ENCODE data around the gene CYP4B1. TPM values are rescaled to one million over a fixed set of nuclear protein-coding genes. Genes with fewer than 3 reads are reported as not detected.

Gene CYP4B1
- total and polyA plus RNA-seq, 3 experiments from 2014 or later, result not detected

DNA sequence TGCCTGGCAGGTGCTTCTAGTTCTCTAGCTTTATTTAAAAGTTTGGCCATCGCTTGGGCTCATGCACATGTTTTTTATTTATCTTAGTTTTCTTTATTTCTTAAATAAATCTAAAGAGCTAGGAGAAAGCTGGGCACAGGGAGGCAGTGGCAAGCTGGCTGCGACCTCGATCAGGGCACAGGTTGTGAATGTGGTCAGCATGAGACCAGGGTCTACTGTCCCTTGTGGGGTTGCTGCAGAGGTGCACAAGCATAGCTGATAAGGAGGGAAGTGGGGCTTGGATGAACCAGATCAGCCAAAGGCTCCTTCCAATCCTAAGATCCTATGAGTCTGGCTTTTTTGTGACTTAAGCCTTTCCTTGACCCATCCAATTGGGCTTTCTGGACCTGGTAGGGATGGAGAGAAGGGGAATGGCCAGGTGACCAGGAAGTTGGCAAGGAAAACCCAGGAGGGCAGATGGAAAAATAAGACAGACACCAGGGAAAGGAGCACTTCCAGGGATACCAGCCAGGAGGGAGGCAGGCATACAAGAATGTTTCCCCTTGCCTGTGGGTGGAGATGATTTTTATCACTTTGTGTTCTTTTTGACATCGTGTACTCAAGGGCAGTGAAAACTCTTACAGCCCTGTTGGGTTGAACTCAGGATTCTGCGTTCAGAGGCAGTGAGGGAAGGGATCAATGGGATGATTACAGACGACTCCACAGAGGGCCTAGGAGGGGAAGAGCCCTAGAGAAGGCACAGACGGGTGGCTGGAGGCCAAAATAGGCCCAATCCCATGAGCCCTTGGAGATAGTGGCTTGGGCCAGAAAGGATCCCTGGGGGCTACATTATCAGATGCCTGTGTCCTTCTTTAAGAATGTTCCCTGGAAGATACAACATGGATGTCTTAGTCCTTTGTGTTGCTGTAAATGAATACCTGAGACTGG is 8.5 kb downstream of the CYP4B1 start:
- no peaks in the 10 kb centered on the region for H3K9me3 ChIP-seq (ENCODE audit: low read length)
- no peaks in the 10 kb centered on the region for H3K27me3 ChIP-seq (ENCODE audit: insufficient read depth, low read length, poor library complexity, severe bottlenecking)
- no peaks in the 10 kb centered on the region for H3K36me3 ChIP-seq (ENCODE audit: insufficient read depth, low read length)
- Mint-ChIP-seq H3K36me3 (no peaks in the 10 kb centered on the region), H3K9me3 (peaks cover 0 to 9% (median 3%) of the 10 kb centered on the region in 5 donors), H3K4me1 (no peaks in the 10 kb centered on the region), H3K27ac (no peak overlapping the region), H3K27me3 (peaks cover 14 to 18% of the 10 kb centered on the region in 2 donors), H3K4me3 (no peak overlapping the region)
- no peak overlapping the region for H3K27ac ChIP-seq (ENCODE audit: low read depth, low read length)
- POLR2A ChIA-PET, result no interaction called here
- CTCF ChIA-PET, result no interaction called here
- no peak for DNase-seq
- no peaks in the 10 kb centered on the region for H3K4me1 ChIP-seq (ENCODE audit: insufficient read depth, low read length)
- no peak overlapping the region for H3K4me3 ChIP-seq (ENCODE audit: low read length)

DNA sequence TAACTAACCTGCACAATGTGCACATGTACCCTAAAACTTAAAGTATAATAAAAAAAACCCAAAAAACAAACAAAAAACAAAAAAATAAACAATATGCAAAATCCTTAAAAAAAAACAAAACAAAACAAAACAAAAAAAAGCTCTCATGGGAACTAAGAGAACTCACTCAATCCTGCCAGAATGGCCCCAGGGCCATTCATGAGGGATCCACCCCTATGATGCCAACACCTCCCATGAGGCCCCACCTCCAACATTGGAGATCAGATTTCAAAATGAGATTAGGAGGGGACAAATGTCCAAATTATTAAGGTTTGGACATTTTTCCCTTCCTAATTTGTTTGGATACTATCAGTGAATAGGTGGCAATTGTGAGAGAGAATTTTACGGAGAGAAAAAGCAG is 10.2 kb downstream of the CYP4B1 start:
- H3K9me3 ChIP-seq (ENCODE audit: low read length), result no peaks in the 10 kb centered on the region
- H3K27ac ChIP-seq (ENCODE audit: low read depth, low read length), result no peak overlapping the region
- Mint-ChIP-seq H3K27ac (no peak overlapping the region), H3K36me3 (no peaks in the 10 kb centered on the region), H3K4me1 (no peaks in the 10 kb centered on the region), H3K9me3 (peaks cover 0 to 9% (median 3%) of the 10 kb centered on the region in 5 donors), H3K27me3 (peaks cover 18 to 22% of the 10 kb centered on the region in 2 donors), H3K4me3 (no peak overlapping the region)
- POLR2A ChIA-PET, result no interaction called here
- H3K27me3 ChIP-seq (ENCODE audit: insufficient read depth, low read length, poor library complexity, severe bottlenecking), result no peaks in the 10 kb centered on the region
- no peak overlapping the region for H3K4me3 ChIP-seq (ENCODE audit: low read length)
- no peaks in the 10 kb centered on the region for H3K4me1 ChIP-seq (ENCODE audit: insufficient read depth, low read length)
- CTCF ChIA-PET, result no interaction called here
- no peaks in the 10 kb centered on the region for H3K36me3 ChIP-seq (ENCODE audit: insufficient read depth, low read length)
- DNase-seq, result no peak

GRCh38 chr1:46809904-46810303 is 11.1 kb downstream of the CYP4B1 start:
- H3K27me3 Mint-ChIP-seq, result peaks cover 18 to 26% of the 10 kb centered on the region in 2 donors
- H3K36me3 Mint-ChIP-seq, result no peaks in the 10 kb centered on the region
- no peak overlapping the region for H3K27ac Mint-ChIP-seq
- ChIA-PET CTCF (no interaction called here), POLR2A (no interaction called here)
- H3K27ac ChIP-seq (ENCODE audit: low read depth, low read length), result no peak overlapping the region
- H3K4me1 ChIP-seq (ENCODE audit: insufficient read depth, low read length), result no peaks in the 10 kb centered on the region
- H3K9me3 ChIP-seq (ENCODE audit: low read length), result no peaks in the 10 kb centered on the region
- H3K4me1 Mint-ChIP-seq, result no peaks in the 10 kb centered on the region
- H3K27me3 ChIP-seq (ENCODE audit: insufficient read depth, low read length, poor library complexity, severe bottlenecking), result no peaks in the 10 kb centered on the region
- no peak overlapping the region for H3K4me3 ChIP-seq (ENCODE audit: low read length)
- no peak for DNase-seq
- H3K9me3 Mint-ChIP-seq, result peaks cover 0 to 9% (median 3%) of the 10 kb centered on the region in 5 donors
- H3K36me3 ChIP-seq (ENCODE audit: insufficient read depth, low read length), result no peaks in the 10 kb centered on the region
- H3K4me3 Mint-ChIP-seq, result no peak overlapping the region

- ChIA-PET POLR2A (no interaction called here), CTCF (no interaction called here)
- H3K27ac Mint-ChIP-seq, result peak overlapping the region in 1 of 8 donors; percentile 59
Observed at GRCh38 chr1:46810596-46810995, 11.8 kb downstream of the CYP4B1 start.

DNA sequence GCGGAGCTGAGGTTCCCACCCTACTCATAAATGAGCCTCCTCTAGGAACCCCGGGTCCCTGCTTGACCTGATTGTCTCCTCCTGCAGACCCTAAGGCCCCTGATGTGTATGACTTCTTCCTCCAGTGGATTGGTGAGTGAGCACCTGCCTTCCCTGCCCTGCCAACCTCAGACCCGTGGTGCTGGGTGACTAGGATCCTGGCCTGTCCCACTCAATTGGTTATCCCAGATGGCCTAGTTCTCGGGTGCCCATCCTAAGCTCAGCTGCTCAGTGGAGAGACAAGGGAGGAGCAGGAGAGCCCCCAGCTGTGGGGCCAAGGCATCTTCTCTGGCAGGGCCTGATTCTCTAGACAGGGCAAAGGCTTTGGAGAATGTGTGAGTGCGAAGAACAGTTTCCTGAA is 12.2 kb downstream of the CYP4B1 start:
- no peak for DNase-seq
- Mint-ChIP-seq H3K9me3 (peaks cover 0 to 9% (median 3%) of the 10 kb centered on the region in 5 donors), H3K4me3 (no peak overlapping the region), H3K4me1 (no peaks in the 10 kb centered on the region), H3K36me3 (no peaks in the 10 kb centered on the region), H3K27me3 (peaks cover 16 to 21% of the 10 kb centered on the region in 2 donors), H3K27ac (no peak overlapping the region)
- H3K9me3 ChIP-seq (ENCODE audit: low read length), result no peaks in the 10 kb centered on the region
- H3K4me3 ChIP-seq (ENCODE audit: low read length), result no peak overlapping the region
- no peaks in the 10 kb centered on the region for H3K36me3 ChIP-seq (ENCODE audit: insufficient read depth, low read length)
- ChIA-PET POLR2A (no interaction called here), CTCF (no interaction called here)
- no peaks in the 10 kb centered on the region for H3K27me3 ChIP-seq (ENCODE audit: insufficient read depth, low read length, poor library complexity, severe bottlenecking)
- no peaks in the 10 kb centered on the region for H3K4me1 ChIP-seq (ENCODE audit: insufficient read depth, low read length)
- H3K27ac ChIP-seq (ENCODE audit: low read depth, low read length), result no peak overlapping the region

More at GRCh38 chr1:46810596-46810995, 11.8 kb downstream of the CYP4B1 start:
- H3K4me3 ChIP-seq (ENCODE audit: low read length), result no peak overlapping the region
- no peaks in the 10 kb centered on the region for H3K4me1 ChIP-seq (ENCODE audit: insufficient read depth, low read length)
- Mint-ChIP-seq H3K27me3 (peaks cover 17 to 19% of the 10 kb centered on the region in 2 donors), H3K4me1 (no peaks in the 10 kb centered on the region), H3K4me3 (no peak overlapping the region), H3K36me3 (no peaks in the 10 kb centered on the region), H3K9me3 (peaks cover 0 to 9% (median 3%) of the 10 kb centered on the region in 5 donors)
- H3K27me3 ChIP-seq (ENCODE audit: insufficient read depth, low read length, poor library complexity, severe bottlenecking), result no peaks in the 10 kb centered on the region
- no peaks in the 10 kb centered on the region for H3K9me3 ChIP-seq (ENCODE audit: low read length)
- H3K27ac ChIP-seq (ENCODE audit: low read depth, low read length), result no peak overlapping the region
- no peak for DNase-seq
- no peaks in the 10 kb centered on the region for H3K36me3 ChIP-seq (ENCODE audit: insufficient read depth, low read length)

- Histone ChIP-seq H3K9me3 (ENCODE audit: low read length) (no peaks in the 10 kb centered on the region), H3K27ac (ENCODE audit: low read depth, low read length) (no peak overlapping the region), H3K27me3 (ENCODE audit: insufficient read depth, low read length, poor library complexity, severe bottlenecking) (no peaks in the 10 kb centered on the region), H3K4me1 (ENCODE audit: insufficient read depth, low read length) (no peaks in the 10 kb centered on the region), H3K4me3 (ENCODE audit: low read length) (no peak overlapping the region), H3K36me3 (ENCODE audit: insufficient read depth, low read length) (no peaks in the 10 kb centered on the region)
- CTCF ChIA-PET, result no interaction called here
- peaks cover 10 to 19% of the 10 kb centered on the region in 2 donors for H3K27me3 Mint-ChIP-seq
- H3K9me3 Mint-ChIP-seq, result peaks cover 0 to 8% (median 3%) of the 10 kb centered on the region in 5 donors
- no peaks in the 10 kb centered on the region for H3K36me3 Mint-ChIP-seq
- DNase-seq, result no peak
- H3K27ac Mint-ChIP-seq, result no peak overlapping the region
- POLR2A ChIA-PET, result no interaction called here
- no peak overlapping the region for H3K4me3 Mint-ChIP-seq
- H3K4me1 Mint-ChIP-seq, result no peaks in the 10 kb centered on the region
Observed at GRCh38 chr1:46812065-46812963, 13.5 kb downstream of the CYP4B1 start.

- CTCF ChIA-PET, result no interaction called here
- H3K9me3 Mint-ChIP-seq, result no peaks in the 10 kb centered on the region
Observed at GRCh38 chr1:46812996-46813857, 14.4 kb downstream of the CYP4B1 start.

More at GRCh38 chr1:46812996-46813857, 14.4 kb downstream of the CYP4B1 start:
- no peaks in the 10 kb centered on the region for H3K36me3 Mint-ChIP-seq
- H3K4me3 ChIP-seq (ENCODE audit: low read length), result no peak overlapping the region
- DNase-seq, result no peak
- H3K27me3 Mint-ChIP-seq, result peaks cover 11 to 12% of the 10 kb centered on the region in 2 donors
- H3K27ac ChIP-seq (ENCODE audit: low read depth, low read length), result no peak overlapping the region
- no peaks in the 10 kb centered on the region for H3K4me1 Mint-ChIP-seq
- H3K36me3 ChIP-seq (ENCODE audit: insufficient read depth, low read length), result no peaks in the 10 kb centered on the region
- POLR2A ChIA-PET, result no interaction called here
- no peak overlapping the region for H3K27ac Mint-ChIP-seq
- no peaks in the 10 kb centered on the region for H3K4me1 ChIP-seq (ENCODE audit: insufficient read depth, low read length)
- no peak overlapping the region for H3K4me3 Mint-ChIP-seq
- no peaks in the 10 kb centered on the region for H3K9me3 ChIP-seq (ENCODE audit: low read length)
- no peaks in the 10 kb centered on the region for H3K27me3 ChIP-seq (ENCODE audit: insufficient read depth, low read length, poor library complexity, severe bottlenecking)

Measured in CD8-positive, alpha-beta memory T cell (primary cell).